Colonic mucosa (tissue), 4 donors: Measurements from ENCODE around the gene APBA3. TPM values are rescaled to one million over a fixed set of nuclear protein-coding genes. Genes with fewer than 3 reads are reported as not detected.
A peak's percentile ranks its signal among the peaks of the same experiment; 100 is the strongest.

Experiments used
- DNase-seq: peaks from one replicate; pipeline ENCODE4 v3.0.0-alpha.2; 2020
- H3K27ac ChIP-seq: fragments of 200-600 bp; one replicate; pipeline ENCODE4 v1.8.0; 2021
- H3K27me3 ChIP-seq: fragments of 200-600 bp; one replicate; pipeline ENCODE4 v1.8.0; 2021
- H3K36me3 ChIP-seq: fragments of 200-600 bp; one replicate; pipeline ENCODE4 v1.8.0; 2021
- H3K4me1 ChIP-seq: fragments of 200-600 bp; one replicate; pipeline ENCODE4 v1.8.0; 2021; ENCODE audit warnings: mild to moderate bottlenecking
- H3K4me3 ChIP-seq: fragments of 200-600 bp; one replicate; pipeline ENCODE4 v1.8.0; 2021
- H3K9ac ChIP-seq, 2 donors: one replicate each; pipeline ENCODE4 v1.7.0; 2013; ENCODE audit warnings: control low read depth in 2 of 2, low read depth in 2 of 2, low read length in 2 of 2
- H3K9me3 ChIP-seq: fragments of 200-600 bp; one replicate; pipeline ENCODE4 v1.8.0; 2021
- intact Hi-C: fragments of 100-400 bp; cut with DNase I; formaldehyde crosslinking; loops from one replicate; pipeline ENCODE4 v1.14.1; 2022
- total RNA-seq, 2 donors: library from RNA; stranded (reverse); fragmentation: NEBNext Ultra II Directional in 1 of 2; extraction: Animal tissue kit (Norgen Biotek cat#: 25700) in 1 of 2; gene quantifications; one replicate each; pipeline ENCODE4 v1.2.1, GENCODE V29; 2021
- TF ChIP-seq, protein P1 (sequence below): fragments of 200-600 bp; IDR thresholded peaks from one replicate; pipeline ENCODE4 v1.8.0; 2022; ENCODE audit warnings: antibody characterized with exemption, mild to moderate bottlenecking
- donor health status: healthy.
- donor health status: DM: no; HTN: no; CAD: no.
- donor health status: DM: no; HTN: no; CAD: no.

The APBA3 gene
- total RNA-seq, 2 donors from 2014 or later: 21.0 to 29.3 TPM

DNA sequence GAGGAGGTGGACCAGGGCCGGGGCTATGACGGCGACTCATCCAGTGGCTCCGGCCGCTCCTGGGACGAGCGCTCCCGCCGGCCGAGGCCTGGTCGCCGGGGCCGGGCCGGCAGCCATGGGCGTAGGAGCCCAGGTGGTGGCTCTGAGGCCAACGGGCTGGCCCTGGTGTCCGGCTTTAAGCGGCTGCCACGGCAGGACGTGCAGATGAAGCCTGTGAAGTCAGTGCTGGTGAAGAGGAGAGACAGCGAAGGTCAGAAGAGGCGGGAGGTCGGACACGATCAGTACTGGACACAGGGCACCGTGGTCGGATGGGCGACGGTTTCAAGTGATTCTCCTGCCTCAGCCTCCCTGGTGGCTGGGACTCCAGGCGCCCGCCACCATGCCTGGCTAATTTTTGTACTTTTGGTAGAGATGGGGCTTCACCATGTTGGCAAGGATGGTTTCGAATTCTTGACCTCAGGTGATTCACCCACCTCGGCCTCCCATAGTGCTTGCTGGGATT, 31.0 kb downstream of the APBA3 start:
- no peak for DNase-seq
- H3K4me3 ChIP-seq: no peak overlapping the region
- intact Hi-C loops: no loop called here
- H3K9me3 ChIP-seq: no peaks in the 10 kb centered on the region
- H3K27ac ChIP-seq: no peak overlapping the region
- no peak overlapping the region for H3K9ac ChIP-seq
- H3K27me3 ChIP-seq: no peaks in the 10 kb centered on the region
- no peaks in the 10 kb centered on the region for H3K36me3 ChIP-seq
- H3K4me1 ChIP-seq: peaks cover 9% of the 10 kb centered on the region
- TF ChIP-seq, protein P1, sequence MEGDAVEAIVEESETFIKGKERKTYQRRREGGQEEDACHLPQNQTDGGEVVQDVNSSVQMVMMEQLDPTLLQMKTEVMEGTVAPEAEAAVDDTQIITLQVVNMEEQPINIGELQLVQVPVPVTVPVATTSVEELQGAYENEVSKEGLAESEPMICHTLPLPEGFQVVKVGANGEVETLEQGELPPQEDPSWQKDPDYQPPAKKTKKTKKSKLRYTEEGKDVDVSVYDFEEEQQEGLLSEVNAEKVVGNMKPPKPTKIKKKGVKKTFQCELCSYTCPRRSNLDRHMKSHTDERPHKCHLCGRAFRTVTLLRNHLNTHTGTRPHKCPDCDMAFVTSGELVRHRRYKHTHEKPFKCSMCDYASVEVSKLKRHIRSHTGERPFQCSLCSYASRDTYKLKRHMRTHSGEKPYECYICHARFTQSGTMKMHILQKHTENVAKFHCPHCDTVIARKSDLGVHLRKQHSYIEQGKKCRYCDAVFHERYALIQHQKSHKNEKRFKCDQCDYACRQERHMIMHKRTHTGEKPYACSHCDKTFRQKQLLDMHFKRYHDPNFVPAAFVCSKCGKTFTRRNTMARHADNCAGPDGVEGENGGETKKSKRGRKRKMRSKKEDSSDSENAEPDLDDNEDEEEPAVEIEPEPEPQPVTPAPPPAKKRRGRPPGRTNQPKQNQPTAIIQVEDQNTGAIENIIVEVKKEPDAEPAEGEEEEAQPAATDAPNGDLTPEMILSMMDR: no peak

DNA sequence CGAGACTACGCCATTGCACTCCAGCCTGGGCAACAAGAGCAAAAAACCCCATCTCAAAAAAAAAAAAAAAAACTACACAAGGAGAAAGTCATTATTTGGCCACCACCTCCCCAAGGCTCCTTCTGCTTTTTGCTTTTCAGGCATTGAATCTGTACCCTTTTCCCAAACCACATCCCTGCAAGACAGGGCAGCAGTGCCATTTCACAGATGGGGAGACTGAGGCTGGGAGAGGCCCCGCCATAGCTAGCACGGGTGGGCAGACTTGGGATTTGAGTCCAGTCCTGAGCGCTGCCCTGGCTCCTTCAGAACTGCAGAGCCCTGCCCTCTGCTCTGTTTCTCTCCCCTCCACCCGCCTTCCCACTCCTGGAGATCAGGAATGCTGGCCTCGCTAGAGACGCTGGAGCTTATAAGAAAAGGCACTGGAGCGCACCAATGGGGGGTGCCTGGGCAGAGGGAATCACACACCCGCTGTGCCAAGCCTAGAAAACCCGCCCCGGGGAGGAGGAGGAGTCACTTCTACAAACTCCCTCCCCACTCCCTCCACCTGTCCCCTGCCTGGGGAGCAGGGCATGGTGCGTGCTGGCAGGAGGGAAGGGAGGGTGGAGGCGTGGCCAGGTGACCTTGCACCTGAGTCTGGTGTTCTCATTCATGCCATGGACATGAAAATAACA, 35.7 kb downstream of the APBA3 start:
- TF ChIP-seq, protein P1: no peak
- no peaks in the 10 kb centered on the region for H3K27me3 ChIP-seq
- intact Hi-C loops: no loop called here
- peak; percentile 94 for DNase-seq
- no peak overlapping the region for H3K4me3 ChIP-seq
- no peaks in the 10 kb centered on the region for H3K9me3 ChIP-seq
- peak overlapping the region; percentile 47 for H3K27ac ChIP-seq
- no peaks in the 10 kb centered on the region for H3K36me3 ChIP-seq
- peak overlapping the region in 1 of 2 donors; percentile 51 for H3K9ac ChIP-seq
- peaks cover 17% of the 10 kb centered on the region for H3K4me1 ChIP-seq

DNA sequence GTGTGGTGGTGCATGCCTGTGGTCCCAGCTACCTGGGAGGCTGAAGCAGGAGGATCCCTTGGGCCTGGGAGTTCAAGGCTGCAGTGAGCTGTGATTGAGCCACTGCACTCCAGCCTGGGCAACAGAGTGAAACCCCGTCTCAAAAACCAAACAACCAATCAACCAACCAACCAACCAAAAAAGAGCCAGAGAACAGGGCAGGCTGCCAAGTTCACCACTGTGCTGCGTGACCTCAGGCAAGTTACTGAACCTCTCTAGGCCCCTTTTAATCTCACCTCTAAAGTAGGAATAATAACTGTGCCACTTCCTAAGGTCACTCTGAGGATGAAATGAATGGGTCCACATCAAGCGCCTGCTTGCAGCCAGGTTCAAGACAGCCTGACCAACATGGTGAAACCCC, 36.4 kb downstream of the APBA3 start:
- TF ChIP-seq, protein P1: no peak
- Histone ChIP-seq H3K27me3 (no peaks in the 10 kb centered on the region), H3K27ac (peak overlapping the region; percentile 32), H3K36me3 (no peaks in the 10 kb centered on the region), H3K4me3 (no peak overlapping the region), H3K4me1 (peaks cover 17% of the 10 kb centered on the region), H3K9me3 (no peaks in the 10 kb centered on the region), H3K9ac (no peak overlapping the region)
- intact Hi-C loops: no loop called here
- DNase-seq: no peak

DNA sequence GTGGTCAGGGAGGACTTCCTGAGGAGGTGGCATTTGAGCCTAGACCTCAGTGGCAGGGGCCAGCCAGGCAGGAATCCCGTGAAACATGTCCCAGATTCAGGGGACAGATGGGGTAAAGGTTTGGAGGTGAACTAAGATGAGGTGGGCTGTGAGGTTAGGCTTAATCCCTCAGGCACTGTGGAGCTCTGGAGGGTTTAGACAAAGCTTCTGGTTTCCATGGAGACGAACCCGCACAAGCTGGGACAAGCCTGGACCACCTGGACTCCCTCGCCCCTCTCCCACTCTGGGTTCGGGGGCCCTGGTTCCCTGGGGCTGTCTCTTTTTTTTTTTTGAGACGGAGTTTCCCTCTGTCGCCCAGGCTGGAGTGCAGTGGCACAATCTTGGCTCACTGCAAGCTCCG, 37.6 kb downstream of the APBA3 start:
- Histone ChIP-seq H3K4me3 (no peak overlapping the region), H3K27me3 (no peaks in the 10 kb centered on the region), H3K4me1 (peaks cover 19% of the 10 kb centered on the region), H3K9me3 (no peaks in the 10 kb centered on the region), H3K27ac (no peak overlapping the region), H3K36me3 (no peaks in the 10 kb centered on the region), H3K9ac (peak overlapping the region in 1 of 2 donors; percentile 34)
- intact Hi-C loops: no loop called here
- no peak for DNase-seq
- TF ChIP-seq, protein P1: no peak

DNA sequence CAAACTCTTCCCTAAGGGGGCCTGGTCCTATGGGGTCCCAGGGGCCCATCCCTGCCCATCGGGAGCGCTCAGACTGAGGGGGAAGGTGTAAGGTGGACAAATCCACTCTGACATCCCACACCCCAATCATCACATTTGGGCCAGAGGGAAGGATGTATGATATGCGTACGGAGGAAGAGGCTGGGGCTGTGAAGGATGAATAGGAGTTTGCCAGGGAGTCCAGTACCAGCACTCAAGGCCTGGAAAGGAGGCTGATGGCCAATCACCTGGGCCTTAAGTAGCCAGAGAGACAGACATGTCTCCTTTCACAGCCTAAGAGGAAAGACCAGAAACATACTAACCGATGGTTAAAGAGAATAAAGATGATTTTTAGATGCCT, 38.4 kb downstream of the APBA3 start:
- intact Hi-C loops: no loop called here
- peak overlapping the region; percentile 45 for H3K4me3 ChIP-seq

More for the DNA sequence above, 38.4 kb downstream of the APBA3 start:
- Histone ChIP-seq H3K27ac (peak overlapping the region; percentile 75), H3K9me3 (no peaks in the 10 kb centered on the region), H3K27me3 (no peaks in the 10 kb centered on the region), H3K4me1 (peaks cover 21% of the 10 kb centered on the region), H3K36me3 (no peaks in the 10 kb centered on the region), H3K9ac (peak overlapping the region in 1 of 2 donors; percentile 49)
- no peak for DNase-seq
- TF ChIP-seq, protein P1: no peak
